OCI-LY1 (cell line): Measurements from ENCODE around the gene CACNA2D1.

Source experiments
- H2AFZ ChIP-seq: fragments of 200-600 bp; sonication (generic), shearing (Covaris generic); 2 replicates; pipeline ENCODE4 v1.6.0; 2014; ENCODE audit warnings: antibody characterized with exemption, mild to moderate bottlenecking, low read length
- H3F3A ChIP-seq: fragments of 200-600 bp; sonication (generic), shearing (Covaris generic); 2 replicates; pipeline ENCODE4 v1.6.0; 2014; ENCODE audit warnings: mild to moderate bottlenecking, antibody characterized with exemption, low read length, moderate library complexity; ENCODE audit not compliant: insufficient read depth
- H3K27ac ChIP-seq: fragments of 200-600 bp; sonication (generic); 2 replicates; pipeline ENCODE4 v1.5.1; 2014; ENCODE audit warnings: low read length, mixed run types, mild to moderate bottlenecking, low read depth; ENCODE audit not compliant: poor library complexity, severe bottlenecking
- H3K27me3 ChIP-seq: fragments of 200-600 bp; sonication (generic); 2 replicates; pipeline ENCODE4 v1.6.0; 2014; ENCODE audit warnings: antibody characterized with exemption, mild to moderate bottlenecking, low read length, moderate library complexity; ENCODE audit not compliant: insufficient read depth
- H3K36me3 ChIP-seq: fragments of 200-600 bp; sonication (generic); 2 replicates; pipeline ENCODE4 v1.6.1; 2014; ENCODE audit warnings: mild to moderate bottlenecking, antibody characterized with exemption, low read length, moderate library complexity, mixed read lengths; ENCODE audit not compliant: insufficient read depth
- H3K4me1 ChIP-seq: fragments of 200-600 bp; sonication (generic); 2 replicates; pipeline ENCODE4 v1.5.1; 2014; ENCODE audit warnings: mild to moderate bottlenecking, low read length, moderate library complexity; ENCODE audit not compliant: insufficient read depth, severe bottlenecking
- H3K4me2 ChIP-seq: fragments of 200-600 bp; sonication (generic), shearing (Covaris generic); 2 replicates; pipeline ENCODE4 v1.6.1; 2014; ENCODE audit warnings: low read length
- H3K4me3 ChIP-seq: fragments of 200-600 bp; sonication (generic); 2 replicates; pipeline ENCODE4 v1.5.1; 2014; ENCODE audit warnings: low read length, low read depth, mild to moderate bottlenecking, mixed read lengths; ENCODE audit not compliant: poor library complexity, severe bottlenecking
- H3K79me2 ChIP-seq: fragments of 200-600 bp; shearing (Covaris generic); 2 replicates; pipeline ENCODE4 v1.6.1; 2016; ENCODE audit warnings: mixed run types, low read length, mixed read lengths; ENCODE audit not compliant: insufficient read depth
- H3K9ac ChIP-seq: fragments of 200-600 bp; sonication (generic), shearing (Covaris generic); 2 replicates; pipeline ENCODE4 v1.6.1; 2014; ENCODE audit warnings: mild to moderate bottlenecking, low read length, mixed read lengths
- H3K9me2 ChIP-seq: fragments of 200-600 bp; sonication (generic), shearing (Covaris generic); 2 replicates; pipeline ENCODE4 v1.6.1; 2014; ENCODE audit warnings: low read depth, mild to moderate bottlenecking, low read length, mixed read lengths
- H3K9me3 ChIP-seq: fragments of 200-600 bp; shearing (Covaris generic); 2 replicates; pipeline ENCODE4 v1.6.1; 2014; ENCODE audit warnings: low read length, mixed read lengths
- H4K20me1 ChIP-seq: fragments of 200-600 bp; sonication (generic), shearing (Covaris generic); 2 replicates; pipeline ENCODE4 v1.6.0; 2016; ENCODE audit warnings: mild to moderate bottlenecking, low read length; ENCODE audit not compliant: insufficient read depth
- EZH2 ChIP-seq: fragments of 200-600 bp; sonication (generic), shearing (Covaris generic); IDR thresholded peaks from 2 replicates; pipeline ENCODE4 v1.8.0; 2017; ENCODE audit warnings: borderline replicate concordance, mixed run types, mild to moderate bottlenecking, antibody characterized with exemption, low read length, moderate library complexity, mixed read lengths
- TF ChIP-seq, protein P1 (sequence below): fragments of 200-600 bp; sonication (generic), shearing (Covaris generic); IDR thresholded peaks from 2 replicates; pipeline ENCODE4 v1.5.1; 2017; ENCODE audit warnings: mild to moderate bottlenecking, antibody characterized with exemption, low read length, moderate library complexity, mixed read lengths

CACNA2D1 gene

DNA sequence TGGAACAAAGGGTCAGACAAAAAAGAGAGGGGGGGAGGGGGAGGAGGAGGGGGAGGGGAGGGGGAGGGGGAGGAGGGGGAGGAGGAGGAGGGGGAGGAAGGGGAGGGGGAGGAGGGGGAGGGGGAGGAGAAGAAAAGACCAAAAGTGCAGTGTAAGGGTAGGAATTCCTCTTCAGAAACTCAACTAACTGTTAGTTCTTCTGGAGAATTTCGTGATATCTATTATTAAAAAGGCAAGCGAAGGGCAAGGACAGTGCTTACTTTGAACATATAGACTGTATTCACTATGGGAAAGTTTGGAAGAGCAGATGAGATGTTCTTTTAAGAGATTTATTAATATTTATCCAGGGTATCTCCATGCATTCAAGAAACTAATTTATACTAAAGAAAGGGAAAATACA is 258.1 kb downstream of the CACNA2D1 start:
- Histone ChIP-seq H3K27ac (no peak overlapping the region), H3K9me3 (no peaks in the 10 kb centered on the region), H3K9ac (no peak overlapping the region), H3K4me2 (no peak overlapping the region), H4K20me1 (no peaks in the 10 kb centered on the region), H3K4me1 (no peaks in the 10 kb centered on the region), H3K36me3 (no peaks in the 10 kb centered on the region), H3F3A (no peaks in the 10 kb centered on the region), H3K9me2 (0 out of 2 replicates have a peak, but pooled peaks cover 3% of the 10 kb centered on the region), H3K79me2 (no peaks in the 10 kb centered on the region), H3K27me3 (no peaks in the 10 kb centered on the region), H2AFZ (no peak overlapping the region), H3K4me3 (no peak overlapping the region)
- TF ChIP-seq, protein P1, sequence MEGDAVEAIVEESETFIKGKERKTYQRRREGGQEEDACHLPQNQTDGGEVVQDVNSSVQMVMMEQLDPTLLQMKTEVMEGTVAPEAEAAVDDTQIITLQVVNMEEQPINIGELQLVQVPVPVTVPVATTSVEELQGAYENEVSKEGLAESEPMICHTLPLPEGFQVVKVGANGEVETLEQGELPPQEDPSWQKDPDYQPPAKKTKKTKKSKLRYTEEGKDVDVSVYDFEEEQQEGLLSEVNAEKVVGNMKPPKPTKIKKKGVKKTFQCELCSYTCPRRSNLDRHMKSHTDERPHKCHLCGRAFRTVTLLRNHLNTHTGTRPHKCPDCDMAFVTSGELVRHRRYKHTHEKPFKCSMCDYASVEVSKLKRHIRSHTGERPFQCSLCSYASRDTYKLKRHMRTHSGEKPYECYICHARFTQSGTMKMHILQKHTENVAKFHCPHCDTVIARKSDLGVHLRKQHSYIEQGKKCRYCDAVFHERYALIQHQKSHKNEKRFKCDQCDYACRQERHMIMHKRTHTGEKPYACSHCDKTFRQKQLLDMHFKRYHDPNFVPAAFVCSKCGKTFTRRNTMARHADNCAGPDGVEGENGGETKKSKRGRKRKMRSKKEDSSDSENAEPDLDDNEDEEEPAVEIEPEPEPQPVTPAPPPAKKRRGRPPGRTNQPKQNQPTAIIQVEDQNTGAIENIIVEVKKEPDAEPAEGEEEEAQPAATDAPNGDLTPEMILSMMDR, result no peak
- no peak for TF ChIP-seq EZH2

DNA sequence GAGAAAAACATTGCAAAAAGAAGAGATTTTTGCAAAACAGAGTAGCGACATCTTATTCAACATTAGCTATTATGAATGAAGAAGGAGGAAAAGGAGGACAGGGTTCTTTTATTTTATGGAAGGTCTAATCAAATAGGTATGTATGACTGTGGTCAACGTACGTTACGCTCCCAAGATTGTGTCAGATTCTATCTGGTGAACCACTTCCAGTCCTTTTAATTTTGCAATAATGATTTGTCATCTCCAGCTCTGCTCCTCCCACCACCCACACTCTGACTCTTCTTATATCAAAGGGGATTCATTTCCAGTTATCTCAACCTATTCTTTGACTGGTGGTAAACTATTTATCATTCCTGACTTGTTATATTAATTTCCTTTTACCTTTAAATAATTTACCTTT is 259.9 kb downstream of the CACNA2D1 start:
- H3K27me3 ChIP-seq, result no peaks in the 10 kb centered on the region
- no peaks in the 10 kb centered on the region for H3K36me3 ChIP-seq
- H3F3A ChIP-seq, result no peaks in the 10 kb centered on the region
- no peaks in the 10 kb centered on the region for H4K20me1 ChIP-seq
- H3K4me3 ChIP-seq, result no peak overlapping the region
- no peak overlapping the region for H2AFZ ChIP-seq
- no peak overlapping the region for H3K27ac ChIP-seq
- H3K9me3 ChIP-seq, result no peaks in the 10 kb centered on the region
- H3K9me2 ChIP-seq, result 0 out of 2 replicates have a peak, but pooled peaks cover 3% of the 10 kb centered on the region
- no peak overlapping the region for H3K9ac ChIP-seq
- no peaks in the 10 kb centered on the region for H3K4me1 ChIP-seq
- TF ChIP-seq EZH2, result no peak
- TF ChIP-seq, protein P1, result no peak
- no peak overlapping the region for H3K4me2 ChIP-seq
- no peaks in the 10 kb centered on the region for H3K79me2 ChIP-seq

DNA sequence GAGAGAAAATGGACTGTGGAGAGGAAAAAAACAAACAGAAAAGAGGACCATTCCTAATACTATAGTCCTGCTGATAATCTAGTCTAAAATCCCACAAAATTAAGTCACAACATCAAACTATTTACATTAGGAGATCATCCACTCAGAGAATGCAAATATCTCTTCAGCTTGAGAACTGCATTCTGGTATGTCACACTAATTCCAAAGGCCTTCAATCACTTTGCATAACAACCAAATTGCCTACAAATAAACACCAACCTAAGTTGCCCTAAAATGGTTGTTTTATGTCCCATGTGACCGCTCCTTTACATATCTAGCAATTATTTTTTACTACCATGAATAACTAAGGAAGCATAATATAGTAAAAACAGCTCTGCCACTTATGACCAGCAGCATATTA is 264.3 kb downstream of the CACNA2D1 start:
- Histone ChIP-seq H4K20me1 (no peaks in the 10 kb centered on the region), H3K9me3 (no peaks in the 10 kb centered on the region), H3K4me1 (no peaks in the 10 kb centered on the region), H3K27ac (no peak overlapping the region), H3F3A (no peaks in the 10 kb centered on the region), H3K79me2 (no peaks in the 10 kb centered on the region), H3K36me3 (no peaks in the 10 kb centered on the region), H3K27me3 (no peaks in the 10 kb centered on the region), H2AFZ (no peak overlapping the region), H3K9ac (no peak overlapping the region), H3K9me2 (no peaks in the 10 kb centered on the region), H3K4me2 (no peak overlapping the region), H3K4me3 (no peak overlapping the region)
- TF ChIP-seq, protein P1, result no peak
- TF ChIP-seq EZH2, result no peak
